ENCODE data around the gene TCTN3. TPM values are rescaled to one million over a fixed set of nuclear protein-coding genes. Genes with fewer than 3 reads are reported as not detected.
"Not testable (repeated sequence)": the region's sequence is repeated elsewhere in the genome, so short reads cannot be mapped to it uniquely, and the experiment has no call there.

TCTN3 gene
- total RNA-seq, 2 experiments from 2014 or later, result 18.6 to 20.2 TPM

- intact Hi-C loops (cut with DNase I, micrococcal nuclease), result no loop called here
These were observed 48.2 kb upstream of the TCTN3 start for GRCh38 chr10:95741807-95742467.

GRCh38 chr10:95739056-95739455 lies 45.3 kb upstream of the TCTN3 start:
- CTCF ChIA-PET, result no interaction called here
- POLR2A ChIA-PET, result no interaction called here

More at GRCh38 chr10:95741807-95742467, 48.2 kb upstream of the TCTN3 start:
- TF ChIP-seq CTCF (IDR thresholded peaks at IDR 0.05), result no peak
- no peaks in the 10 kb centered on the region for H3K36me3 ChIP-seq (ENCODE audit: insufficient read depth, low read length)
- ChIA-PET POLR2A (no interaction called here), CTCF (no interaction called here)
- Mint-ChIP-seq H3K9me3 (no peaks in the 10 kb centered on the region), H3K4me3 (no peak overlapping the region), H3K27me3 (peaks cover 18% of the 10 kb centered on the region), H3K4me1 (ENCODE audit: low read depth) (no peaks in the 10 kb centered on the region), H3K27ac (no peak overlapping the region), H3K36me3 (ENCODE audit: low read depth) (no peaks in the 10 kb centered on the region)
- H3K9me3 ChIP-seq (ENCODE audit: control insufficient read depth in 1 of 2, insufficient read depth in 1 of 2, low read length in 2 of 2), result no peaks in the 10 kb centered on the region
- no peak overlapping the region for H3K4me3 ChIP-seq (ENCODE audit: low read length)
- H3K27ac ChIP-seq (ENCODE audit: low read depth in 1 of 2, low read length in 2 of 2), result no peak overlapping the region
- no peak for DNase-seq
- no peak for ATAC-seq (ENCODE audit: poor library complexity)
- H3K4me1 ChIP-seq (ENCODE audit: insufficient read depth, low read length), result no peaks in the 10 kb centered on the region
- H3K27me3 ChIP-seq (ENCODE audit: control insufficient read depth in 1 of 2, insufficient read depth in 2 of 2, low read length in 2 of 2), result peaks cover 0 to 6% of the 10 kb centered on the region in 2 experiments

GRCh38 chr10:95732907-95733306 lies 39.2 kb upstream of the TCTN3 start:
- H3K36me3 Mint-ChIP-seq (ENCODE audit: low read depth); H3K4me1 Mint-ChIP-seq (ENCODE audit: low read depth); H3K9me3 ChIP-seq (ENCODE audit: control insufficient read depth in 1 of 2, insufficient read depth in 1 of 2, low read length in 2 of 2); H3K36me3 ChIP-seq (ENCODE audit: insufficient read depth, low read length); DNase-seq; H3K4me3 ChIP-seq (ENCODE audit: low read length); H3K27ac ChIP-seq (ENCODE audit: low read depth in 1 of 2, low read length in 2 of 2); ATAC-seq (ENCODE audit: poor library complexity); H3K4me3 Mint-ChIP-seq; H3K4me1 ChIP-seq (ENCODE audit: insufficient read depth, low read length); H3K27me3 ChIP-seq (ENCODE audit: control insufficient read depth in 1 of 2, insufficient read depth in 2 of 2, low read length in 2 of 2); POLR2A ChIA-PET; H3K27ac Mint-ChIP-seq; CTCF ChIA-PET; intact Hi-C loops (cut with DNase I, micrococcal nuclease); H3K9me3 Mint-ChIP-seq: not testable (repeated sequence)
- H3K27me3 Mint-ChIP-seq, result peaks cover 40% of the 10 kb centered on the region

More at GRCh38 chr10:95739056-95739455, 45.3 kb upstream of the TCTN3 start:
- intact Hi-C loops (cut with DNase I, micrococcal nuclease), result no loop called here
- no peaks in the 10 kb centered on the region for H3K4me1 ChIP-seq (ENCODE audit: insufficient read depth, low read length)
- Mint-ChIP-seq H3K4me3 (no peak overlapping the region), H3K36me3 (ENCODE audit: low read depth) (no peaks in the 10 kb centered on the region), H3K9me3 (peaks cover 3% of the 10 kb centered on the region), H3K4me1 (ENCODE audit: low read depth) (no peaks in the 10 kb centered on the region), H3K27me3 (peaks cover 24% of the 10 kb centered on the region), H3K27ac (no peak overlapping the region)
- H3K27me3 ChIP-seq (ENCODE audit: control insufficient read depth in 1 of 2, insufficient read depth in 2 of 2, low read length in 2 of 2), result peaks cover 0 to 6% of the 10 kb centered on the region in 2 experiments
- no peak overlapping the region for H3K4me3 ChIP-seq (ENCODE audit: low read length)
- peaks cover 0 to under 1% of the 10 kb centered on the region in 2 experiments for H3K9me3 ChIP-seq (ENCODE audit: control insufficient read depth in 1 of 2, insufficient read depth in 1 of 2, low read length in 2 of 2)
- no peak for DNase-seq
- no peak for TF ChIP-seq CTCF (IDR thresholded peaks at IDR 0.05)
- no peak for ATAC-seq (ENCODE audit: poor library complexity)
- no peak overlapping the region for H3K27ac ChIP-seq (ENCODE audit: low read depth in 1 of 2, low read length in 2 of 2)
- H3K36me3 ChIP-seq (ENCODE audit: insufficient read depth, low read length), result no peaks in the 10 kb centered on the region

- H3K4me3 Mint-ChIP-seq, result no peak overlapping the region
- Histone ChIP-seq H3K4me1 (ENCODE audit: insufficient read depth, low read length) (no peaks in the 10 kb centered on the region), H3K4me3 (ENCODE audit: low read length) (no peak overlapping the region), H3K36me3 (ENCODE audit: insufficient read depth, low read length) (no peaks in the 10 kb centered on the region), H3K27ac (ENCODE audit: low read depth in 1 of 2, low read length in 2 of 2) (no peak overlapping the region), H3K27me3 (ENCODE audit: control insufficient read depth in 1 of 2, insufficient read depth in 2 of 2, low read length in 2 of 2) (peaks cover 0 to 3% of the 10 kb centered on the region in 2 experiments), H3K9me3 (ENCODE audit: control insufficient read depth in 1 of 2, insufficient read depth in 1 of 2, low read length in 2 of 2) (peaks cover 0 to 9% of the 10 kb centered on the region in 2 experiments)
- ATAC-seq (ENCODE audit: poor library complexity) (no peak), DNase-seq (no peak)
- no peak for TF ChIP-seq CTCF (IDR thresholded peaks at IDR 0.05)
- H3K9me3 Mint-ChIP-seq, result peaks cover 9% of the 10 kb centered on the region
- H3K36me3 Mint-ChIP-seq (ENCODE audit: low read depth), result no peaks in the 10 kb centered on the region
- H3K27me3 Mint-ChIP-seq, result peaks cover 40% of the 10 kb centered on the region
- POLR2A ChIA-PET, result no interaction called here
- no peaks in the 10 kb centered on the region for H3K4me1 Mint-ChIP-seq (ENCODE audit: low read depth)
- CTCF ChIA-PET, result no interaction called here
- H3K27ac Mint-ChIP-seq, result no peak overlapping the region
- intact Hi-C loops (cut with DNase I, micrococcal nuclease), result no loop called here
These were observed 36.5 kb upstream of the TCTN3 start for GRCh38 chr10:95730233-95730632.
